Gastroesophageal sphincter (tissue), 3 donors: ENCODE data around the gene PYCR2.

ENCODE experiments used
- CTCF ChIP-seq, 4 experiments: fragments of 200-600 bp in 2 of 4; fragments of 450-650 bp in 2 of 4; sonication (generic) in 1 of 4; IDR thresholded peaks; one replicate each; pipeline ENCODE4 v1.5.1; 2017 to 2019; ENCODE audit warnings: antibody characterized with exemption in 4 of 4, mild to moderate bottlenecking in 2 of 4, moderate library complexity in 2 of 4
- EP300 ChIP-seq: sonication (generic); formaldehyde crosslinking; IDR thresholded peaks from one replicate; pipeline ENCODE4 v1.6.1; 2017; ENCODE audit warnings: antibody characterized with exemption, mild to moderate bottlenecking
- POLR2A ChIP-seq, 2 donors: fragments of 450-650 bp; IDR thresholded peaks; one replicate each; pipeline ENCODE4 v1.6.1; 2017; ENCODE audit warnings: antibody characterized with exemption in 2 of 2, mild to moderate bottlenecking in 2 of 2, moderate library complexity in 1 of 2

- TF ChIP-seq CTCF (IDR thresholded peaks at IDR 0.05) (no peak), POLR2A (IDR thresholded peaks at IDR 0.05) (no peak), EP300 (no peak)
These were observed 14.6 kb downstream of the PYCR2 start for GRCh38 chr1:225909477-225909876.
